Astrocyte (in vitro differentiated cells and primary cell): ENCODE measurements around the gene OR5B3.

Experiments used
- CTCF ChIP-seq: IDR thresholded peaks from 2 replicates; pipeline ENCODE4 v1.5.1; 2011; ENCODE audit warnings: low read depth, mild to moderate bottlenecking, inconsistent platforms, low read length, moderate library complexity; ENCODE audit not compliant: insufficient read depth
- EZH2 ChIP-seq: IDR thresholded peaks from 2 replicates; pipeline ENCODE4 v1.6.1; 2012; ENCODE audit warnings: mild to moderate bottlenecking, low read length, inconsistent platforms; ENCODE audit not compliant: insufficient read depth

GRCh38 chr11:58394195-58394594 lies 12.5 kb downstream of the OR5B3 start:
- no peak for TF ChIP-seq CTCF
- TF ChIP-seq EZH2: no peak
